GM18861 (cell line): ENCODE data around the gene RNF39.

ENCODE experiments used
- ATAC-seq: cut with Tn5 transposase; IDR thresholded peaks from one replicate; pipeline ENCODE4 v1.9.1; 2021; ENCODE audit not compliant: unreplicated experiment

Gene RNF39

DNA sequence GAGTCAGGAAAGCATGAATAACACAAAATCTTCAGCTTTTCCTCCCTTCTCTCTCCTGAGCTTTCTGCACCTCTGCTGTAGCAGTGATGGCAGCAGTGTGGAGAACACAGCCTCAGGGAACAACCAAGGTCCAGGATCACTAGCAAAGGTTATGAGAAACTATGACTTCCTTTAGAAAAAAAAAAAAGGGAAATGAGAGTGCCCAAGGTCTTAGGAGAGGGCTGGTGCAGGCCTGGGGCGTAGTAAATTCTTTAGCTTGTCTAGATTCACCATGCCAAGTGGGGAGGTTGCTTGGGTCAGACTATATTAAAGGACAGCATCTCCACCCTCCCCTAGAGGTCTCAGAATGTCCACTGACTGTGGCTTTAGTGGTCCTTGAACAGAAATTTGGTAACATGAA lies 54.9 kb downstream of the RNF39 start:
- no peak for ATAC-seq
